Subcutaneous adipose tissue (tissue), 4 donors: Measurements from ENCODE around the gene TCF12. TPM values are rescaled to one million over a fixed set of nuclear protein-coding genes. Genes with fewer than 3 reads are reported as not detected.

ENCODE experiments used
- CTCF ChIP-seq: fragments of 450-650 bp; IDR thresholded peaks from one replicate; pipeline ENCODE4 v1.5.1; 2016; ENCODE audit warnings: low read depth, mild to moderate bottlenecking, control low read depth, antibody characterized with exemption, moderate library complexity
- total RNA-seq, 4 donors: library from RNA; depleted of rRNA; stranded (reverse); fragments of >200 nt; gene quantifications; one replicate each; pipeline ENCODE4 v1.1.0, GENCODE V29; 2016

TCF12 gene
- total RNA-seq, 4 donors from 2014 or later: 138 to 171 (median 166) TPM

GRCh38 chr15:57003418-57003817 lies 85.0 kb downstream of the TCF12 start:
- TF ChIP-seq CTCF: no peak

GRCh38 chr15:57005244-57005643 lies 86.8 kb downstream of the TCF12 start:
- no peak for TF ChIP-seq CTCF

- TF ChIP-seq CTCF: no peak
Observed at GRCh38 chr15:57010724-57011123, 92.3 kb downstream of the TCF12 start.

- TF ChIP-seq CTCF: no peak
Observed at GRCh38 chr15:57012556-57012955, 94.1 kb downstream of the TCF12 start.

- TF ChIP-seq CTCF: no peak
Observed at GRCh38 chr15:57015360-57015759, 96.9 kb downstream of the TCF12 start.

GRCh38 chr15:57015897-57016296 lies 97.5 kb downstream of the TCF12 start:
- TF ChIP-seq CTCF: no peak

GRCh38 chr15:57017024-57017423 lies 98.6 kb downstream of the TCF12 start:
- no peak for TF ChIP-seq CTCF
